Measurements from ENCODE around the gene TBC1D21. TPM values are rescaled to one million over a fixed set of nuclear protein-coding genes. Genes with fewer than 3 reads are reported as not detected.

Gene TBC1D21
- total and polyA plus RNA-seq, 9 donors: not detected

- no peaks in the 10 kb centered on the region for H3K27me3 ChIP-seq
- no peaks in the 10 kb centered on the region for H3K9me3 ChIP-seq
- TF ChIP-seq CTCF (IDR thresholded peaks at IDR 0.05): no peak
- TF ChIP-seq EP300 (IDR thresholded peaks at IDR 0.05): no peak
- no peak for TF ChIP-seq POLR2A (IDR thresholded peaks at IDR 0.05)
- H3K27ac ChIP-seq: no peak overlapping the region
- intact Hi-C loops (cut with DNase I): no loop called here
- no peaks in the 10 kb centered on the region for H3K4me1 ChIP-seq (ENCODE audit: insufficient read depth)
- no peak overlapping the region for H3K4me3 ChIP-seq
- 54 to 74% (median 58%) methylated on average over 3 of the region's 3 CpGs for WGBS, 3 donors
- DNase-seq: no peak
- H3K36me3 ChIP-seq: no peaks in the 10 kb centered on the region
These were observed 36.5 kb upstream of the TBC1D21 start for GRCh38 chr15:73836845-73837244.

GRCh38 chr15:73838831-73839426, 34.4 kb upstream of the TBC1D21 start:
- DNase-seq: peak; percentile 26 to 66 (median 43)
- intact Hi-C loops (cut with DNase I): no loop called here
- Histone ChIP-seq H3K27me3 (no peaks in the 10 kb centered on the region), H3K36me3 (no peaks in the 10 kb centered on the region), H3K4me3 (no peak overlapping the region), H3K4me1 (ENCODE audit: insufficient read depth) (no peaks in the 10 kb centered on the region), H3K9me3 (no peaks in the 10 kb centered on the region), H3K27ac (no peak overlapping the region)
- TF ChIP-seq CTCF (IDR thresholded peaks at IDR 0.05) (no peak), EP300 (IDR thresholded peaks at IDR 0.05) (no peak), POLR2A (IDR thresholded peaks at IDR 0.05) (no peak)
- 18 to 20% (median 18%) methylated on average over 12 of the region's 12 CpGs for WGBS, 3 donors

- Histone ChIP-seq H3K9me3 (no peaks in the 10 kb centered on the region), H3K4me3 (no peak overlapping the region), H3K4me1 (ENCODE audit: insufficient read depth) (no peaks in the 10 kb centered on the region), H3K36me3 (no peaks in the 10 kb centered on the region), H3K27ac (no peak overlapping the region), H3K27me3 (no peaks in the 10 kb centered on the region)
- no peak for TF ChIP-seq EP300 (IDR thresholded peaks at IDR 0.05)
- no peak for TF ChIP-seq CTCF (IDR thresholded peaks at IDR 0.05)
- no peak for TF ChIP-seq POLR2A (IDR thresholded peaks at IDR 0.05)
- DNase-seq: no peak
- WGBS, 3 donors: 79 to 83% (median 82%) methylated on average over 8 of the region's 8 CpGs
- intact Hi-C loops (cut with DNase I): no loop called here
These were observed 33.5 kb upstream of the TBC1D21 start for GRCh38 chr15:73839699-73840377.

- Histone ChIP-seq H3K9me3 (no peaks in the 10 kb centered on the region), H3K36me3 (no peaks in the 10 kb centered on the region), H3K27ac (no peak overlapping the region), H3K4me3 (no peak overlapping the region), H3K27me3 (no peaks in the 10 kb centered on the region), H3K4me1 (ENCODE audit: insufficient read depth) (no peaks in the 10 kb centered on the region)
- TF ChIP-seq EP300 (IDR thresholded peaks at IDR 0.05): no peak
- no peak for TF ChIP-seq CTCF (IDR thresholded peaks at IDR 0.05)
- no peak for TF ChIP-seq POLR2A (IDR thresholded peaks at IDR 0.05)
- intact Hi-C loops (cut with DNase I): no loop called here
- 77 to 90% (median 84%) methylated on average over 8 of the region's 8 CpGs for whole genome bisulfite sequencing, 3 donors
- DNase-seq: no peak
These were observed 32.6 kb upstream of the TBC1D21 start for GRCh38 chr15:73840771-73841170.

Measured in ovary (tissue), 9 donors.